IMR-90 (cell line): ENCODE results near the gene PLEKHG7. TPM values are rescaled to one million over a fixed set of nuclear protein-coding genes. Genes with fewer than 3 reads are reported as not detected.

Source experiments
- ATAC-seq: fragments of 200-7000 bp; cut with Tn5 transposase; 2 replicates; pipeline ENCODE4 v1.9.1; 2020; ENCODE audit warnings: low read depth, mild to moderate bottlenecking, moderate library complexity
- BruUV-seq: library from RNA; stranded (reverse); fragments of 400-500 nt; replicated peaks from 2 replicates; lab custom pipeline; 2021; lab: Mats Ljungman, UMichigan
- CTCF ChIA-PET: fragments of 300-600 bp; formaldehyde crosslinking; extraction: SDS; loops from one replicate; lab custom pipeline; 2021; ENCODE audit warnings: antibody characterized with exemption; lab: Yijun Ruan, JAX
- POLR2A ChIA-PET: fragments of 300-600 bp; sonication (Branson Sonifier 250); formaldehyde crosslinking; loops from one replicate; lab custom pipeline; 2022; ENCODE audit warnings: antibody characterized with exemption; ENCODE audit not compliant: unreplicated experiment; lab: Charles Lee
- DNase-seq: peaks from one replicate; pipeline ENCODE4 v3.0.0; 2013
- H2AFZ ChIP-seq: replicated peaks from 2 replicates; pipeline ENCODE3; 2013; ENCODE audit warnings: low read length, mild to moderate bottlenecking; ENCODE audit not compliant: poor library complexity
- H2AK5ac ChIP-seq: 2 replicates; pipeline ENCODE4 v1.6.1; 2013; ENCODE audit warnings: low read depth, low read length, inconsistent platforms
- H2AK9ac ChIP-seq: replicated peaks from 2 replicates; pipeline ENCODE3; 2013; ENCODE audit warnings: mild to moderate bottlenecking, low read depth, low read length, moderate library complexity; ENCODE audit not compliant: poor library complexity
- H2BK120ac ChIP-seq: 2 replicates; pipeline ENCODE4 v1.6.1; 2013; ENCODE audit warnings: low read depth, low read length, inconsistent platforms
- H2BK15ac ChIP-seq: 3 replicates; pipeline ENCODE4 v1.6.1; 2013; ENCODE audit warnings: low read depth, low read length, inconsistent platforms
- H2BK20ac ChIP-seq: 2 replicates; pipeline ENCODE4 v1.6.1; 2013; ENCODE audit warnings: low read depth, mild to moderate bottlenecking, inconsistent platforms, low read length, moderate library complexity
- H2BK5ac ChIP-seq: 2 replicates; pipeline ENCODE4 v1.6.1; 2013; ENCODE audit warnings: mild to moderate bottlenecking, low read depth, low read length, inconsistent platforms; ENCODE audit not compliant: poor library complexity, severe bottlenecking
- H3K14ac ChIP-seq: replicated peaks from 2 replicates; pipeline ENCODE4 v1.6.1; 2013; ENCODE audit warnings: low read depth, low read length, inconsistent platforms
- H3K18ac ChIP-seq: 2 replicates; pipeline ENCODE4 v1.6.1; 2013; ENCODE audit warnings: low read depth, low read length, control low read depth
- H3K23ac ChIP-seq: 2 replicates; pipeline ENCODE4 v1.6.1; 2013; ENCODE audit warnings: low read depth, low read length, inconsistent platforms
- H3K27ac ChIP-seq: 2 replicates; pipeline ENCODE4 v1.5.1; 2013; ENCODE audit warnings: mild to moderate bottlenecking, control low read depth, low read length; ENCODE audit not compliant: insufficient read depth
- H3K27me3 ChIP-seq: 2 replicates; pipeline ENCODE4 v1.6.1; 2013; ENCODE audit warnings: low read length; ENCODE audit not compliant: control insufficient read depth, insufficient read depth
- H3K36me3 ChIP-seq: 2 replicates; pipeline ENCODE4 v1.6.1; 2013; ENCODE audit warnings: low read length, mixed read lengths; ENCODE audit not compliant: control insufficient read depth, insufficient read depth
- H3K4ac ChIP-seq: 2 replicates; pipeline ENCODE4 v1.6.1; 2013; ENCODE audit warnings: low read depth, low read length, inconsistent platforms
- H3K4me1 ChIP-seq: 2 replicates; pipeline ENCODE4 v1.6.1; 2013; ENCODE audit warnings: low read length, mixed read lengths; ENCODE audit not compliant: control insufficient read depth, insufficient read depth
- H3K4me2 ChIP-seq: 2 replicates; pipeline ENCODE4 v1.6.1; 2013; ENCODE audit warnings: low read depth, mild to moderate bottlenecking, control low read depth, low read length, moderate library complexity
- H3K4me3 ChIP-seq: 2 replicates; pipeline ENCODE4 v1.5.1; 2013; ENCODE audit warnings: low read depth, mild to moderate bottlenecking, control low read depth, low read length, moderate library complexity; ENCODE audit not compliant: insufficient read depth
- H3K56ac ChIP-seq: 2 replicates; pipeline ENCODE4 v1.6.1; 2013; ENCODE audit warnings: low read length, inconsistent platforms; ENCODE audit not compliant: insufficient read depth; ENCODE audit errors: extremely low read depth
- H3K79me1 ChIP-seq, 2 experiments: 2 replicates each; pipeline ENCODE4 v1.6.1; 2013; ENCODE audit warnings: low read length in 2 of 2, inconsistent platforms in 1 of 2, low read depth in 1 of 2
- H3K9ac ChIP-seq: 2 replicates; pipeline ENCODE4 v1.6.1; 2013; ENCODE audit warnings: low read depth, low read length, control low read depth
- H3K9me1 ChIP-seq: 2 replicates; pipeline ENCODE4 v1.6.1; 2013; ENCODE audit warnings: low read length, inconsistent platforms; ENCODE audit not compliant: insufficient read depth
- H3K9me3 ChIP-seq: 2 replicates; pipeline ENCODE4 v1.6.1; 2013; ENCODE audit warnings: low read length; ENCODE audit not compliant: control insufficient read depth, insufficient read depth
- H4K20me1 ChIP-seq: 2 replicates; pipeline ENCODE4 v1.6.1; 2013; ENCODE audit warnings: low read length, inconsistent platforms; ENCODE audit not compliant: insufficient read depth
- H4K5ac ChIP-seq: 2 replicates; pipeline ENCODE4 v1.6.1; 2013; ENCODE audit warnings: mild to moderate bottlenecking, low read depth, low read length, control low read depth
- H4K8ac ChIP-seq, 2 experiments: 2 replicates each; pipeline ENCODE4 v1.6.1; 2013; ENCODE audit warnings: low read depth in 2 of 2, low read length in 2 of 2, control low read depth in 1 of 2, inconsistent platforms in 1 of 2
- H4K91ac ChIP-seq: 2 replicates; pipeline ENCODE4 v1.6.1; 2013; ENCODE audit warnings: low read depth, low read length, inconsistent platforms; ENCODE audit not compliant: insufficient read depth
- BHLHE40 ChIP-seq: fragments of 150-350 bp; IDR thresholded peaks from 2 replicates; pipeline ENCODE4 v1.6.1; 2016; ENCODE audit warnings: mild to moderate bottlenecking, low read depth, low read length
- CEBPB ChIP-seq: IDR thresholded peaks from 2 replicates; pipeline ENCODE4 v1.6.1; 2012; ENCODE audit warnings: low read depth, low read length, improper control_type of control experiment
- CHD1 ChIP-seq: IDR thresholded peaks from 2 replicates; pipeline ENCODE4 v1.6.1; 2012; ENCODE audit warnings: low read depth, low read length, improper control_type of control experiment
- CTCF ChIP-seq: conservative IDR thresholded peaks from 2 replicates; pipeline ENCODE4 v1.5.1; 2012; ENCODE audit warnings: mild to moderate bottlenecking, low read depth, low read length, improper control_type of control experiment
- FOS ChIP-seq: fragments of 150-350 bp; IDR thresholded peaks from 2 replicates; pipeline ENCODE4 v1.6.1; 2016; ENCODE audit warnings: low read depth, low read length
- MAFK ChIP-seq: IDR thresholded peaks from 2 replicates; pipeline ENCODE4 v1.6.1; 2012; ENCODE audit warnings: low read depth, low read length, improper control_type of control experiment
- MAZ ChIP-seq: IDR thresholded peaks from 2 replicates; pipeline ENCODE4 v1.6.1; 2012; ENCODE audit warnings: low read depth, mild to moderate bottlenecking, low read length, improper control_type of control experiment, moderate library complexity, borderline replicate concordance
- MXI1 ChIP-seq: IDR thresholded peaks from 2 replicates; pipeline ENCODE4 v1.6.1; 2012; ENCODE audit warnings: low read depth, mild to moderate bottlenecking, low read length, moderate library complexity, borderline replicate concordance
- NFE2L2 ChIP-seq: fragments of 150-350 bp; IDR thresholded peaks from 2 replicates; pipeline ENCODE4 v1.6.1; 2016; ENCODE audit warnings: low read depth, mild to moderate bottlenecking, low read length
- POLR2A ChIP-seq: IDR thresholded peaks from 2 replicates; pipeline ENCODE4 v1.6.1; 2012; ENCODE audit warnings: mild to moderate bottlenecking, low read depth, low read length
- RAD21 ChIP-seq: IDR thresholded peaks from 2 replicates; pipeline ENCODE4 v1.6.1; 2012; ENCODE audit warnings: low read length, improper control_type of control experiment
- RCOR1 ChIP-seq: IDR thresholded peaks from 2 replicates; pipeline ENCODE4 v1.6.1; 2012; ENCODE audit warnings: mild to moderate bottlenecking, low read length, improper control_type of control experiment; ENCODE audit not compliant: insufficient replicate concordance
- RFX5 ChIP-seq: IDR thresholded peaks from 2 replicates; pipeline ENCODE4 v1.8.0; 2012; ENCODE audit warnings: low read depth, mild to moderate bottlenecking, low read length, moderate library complexity
- SMC3 ChIP-seq: fragments of 150-350 bp; IDR thresholded peaks from 2 replicates; pipeline ENCODE4 v1.6.1; 2016; ENCODE audit warnings: low read depth, mild to moderate bottlenecking, antibody characterized with exemption, low read length, moderate library complexity
- WGBS, 2 experiments: methylation state at CpG; one replicate each; pipeline versions ENCODE4 v1.1.5 to v1.1.7; 2013; ENCODE audit warnings: missing lambda C conversion rate in 2 of 2; ENCODE audit not compliant: insufficient read length in 1 of 2; ENCODE audit errors: extremely low coverage in 2 of 2; 5-methylcytosine and 5-hydroxymethylcytosine counted together
- dilution Hi-C: fragments of 300-500 bp; cut with HindIII; formaldehyde crosslinking; loops from one replicate; pipeline ENCODE4 v1.14.3; 2018; ENCODE audit warnings: low sequenced_read_pairs; ENCODE audit not compliant: unreplicated experiment
- in situ Hi-C: fragments of 300-500 bp; cut with MboI; formaldehyde crosslinking; loops from 3 replicates; pipeline ENCODE4 v1.14.3; 2019; ENCODE audit warnings: low sequenced_read_pairs, inconsistent platforms, mixed read lengths
- intact Hi-C: fragments of 100-400 bp; cut with micrococcal nuclease; formaldehyde crosslinking; loops from 2 replicates; pipeline ENCODE4 v1.10.0; 2022
- polyA plus RNA-seq, 3 experiments: library from polyadenylated mRNA; depleted of rRNA; stranded (reverse); fragments of >200 nt; gene quantifications; 2 replicates each; pipeline ENCODE4 v1.2.3, GENCODE V29; 2012; ENCODE audit warnings: low replicate concordance in 1 of 3
- total RNA-seq: library from RNA; depleted of rRNA; stranded (reverse); fragments of >200 nt; gene quantifications from 2 replicates; pipeline ENCODE4 v1.2.3, GENCODE V29; 2012
- TF ChIP-seq, protein P1 (sequence below): fragments of 150-350 bp; IDR thresholded peaks from 2 replicates; pipeline ENCODE4 v1.6.1; 2017; ENCODE audit warnings: mild to moderate bottlenecking, antibody characterized with exemption, low read length, low read depth
- TF ChIP-seq, protein P2 (sequence below): fragments of 150-350 bp; IDR thresholded peaks from 2 replicates; pipeline ENCODE4 v1.6.1; 2016; ENCODE audit warnings: low read depth, mild to moderate bottlenecking, low read length, moderate library complexity, borderline replicate concordance

The PLEKHG7 gene
- total and polyA plus RNA-seq, 2 of the 4 experiments (the other 2 are of a cell fraction) = not detected

DNA sequence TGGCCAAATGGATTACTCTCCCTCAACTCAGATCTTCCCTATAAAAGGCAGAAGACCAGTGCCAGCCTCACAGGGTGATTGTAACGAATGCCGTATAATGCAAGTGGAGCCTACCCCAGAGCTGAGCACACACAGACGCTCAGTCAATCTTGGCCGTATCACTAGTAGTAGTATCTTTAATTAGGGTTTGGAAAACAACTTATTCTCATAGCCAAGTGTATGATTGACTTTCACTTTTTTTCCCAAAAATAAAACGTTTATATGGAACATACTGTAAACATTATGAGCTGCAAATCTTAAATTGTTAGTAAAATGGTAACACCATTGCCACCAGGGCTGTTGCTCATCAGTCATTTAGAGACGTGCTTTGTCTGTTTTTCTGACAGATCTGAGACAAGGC, 30.4 kb downstream of the PLEKHG7 start:
- Histone ChIP-seq H3K27ac (no peak overlapping the region), H2BK20ac (no peak overlapping the region), H3K36me3 (no peaks in the 10 kb centered on the region), H3K9ac (no peak overlapping the region), H3K9me1 (peaks cover 3% of the 10 kb centered on the region), H3K56ac (no peak overlapping the region), H4K8ac (no peak overlapping the region), H4K91ac (no peak overlapping the region), H3K9me3 (no peaks in the 10 kb centered on the region), H2AFZ (no peak overlapping the region), H3K23ac (no peak overlapping the region), H2AK5ac (no peak overlapping the region), H3K4me3 (no peak overlapping the region), H4K20me1 (peaks cover 2% of the 10 kb centered on the region; the same call in 1 of the 2 replicates), H2BK120ac (no peak overlapping the region), H2BK15ac (no peak overlapping the region), H2AK9ac (no peak overlapping the region), H3K4me2 (no peak overlapping the region), H3K4me1 (peaks cover 9% of the 10 kb centered on the region), H4K5ac (no peak overlapping the region), H3K18ac (no peak overlapping the region), H3K4ac (no peak overlapping the region), H3K79me1 (no peaks in the 10 kb centered on the region), H2BK5ac (no peak overlapping the region), H3K14ac (no peak overlapping the region), H3K27me3 (no peaks in the 10 kb centered on the region)
- ATAC-seq (no peak), DNase-seq (no peak)
- dilution Hi-C loops (no loop called here), intact Hi-C loops (no loop called here), in situ Hi-C loops (no loop called here)
- ChIA-PET CTCF (no interaction called here), POLR2A (no interaction called here)
- TF ChIP-seq NFE2L2 = no peak
- no peak for TF ChIP-seq CTCF
- TF ChIP-seq FOS = no peak
- no peak for TF ChIP-seq BHLHE40
- no peak for TF ChIP-seq MXI1
- TF ChIP-seq, protein P1, sequence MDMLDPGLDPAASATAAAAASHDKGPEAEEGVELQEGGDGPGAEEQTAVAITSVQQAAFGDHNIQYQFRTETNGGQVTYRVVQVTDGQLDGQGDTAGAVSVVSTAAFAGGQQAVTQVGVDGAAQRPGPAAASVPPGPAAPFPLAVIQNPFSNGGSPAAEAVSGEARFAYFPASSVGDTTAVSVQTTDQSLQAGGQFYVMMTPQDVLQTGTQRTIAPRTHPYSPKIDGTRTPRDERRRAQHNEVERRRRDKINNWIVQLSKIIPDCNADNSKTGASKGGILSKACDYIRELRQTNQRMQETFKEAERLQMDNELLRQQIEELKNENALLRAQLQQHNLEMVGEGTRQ = no peak
- no peak for TF ChIP-seq CHD1
- no peak for TF ChIP-seq RCOR1
- no peak for TF ChIP-seq MAZ
- no peak for TF ChIP-seq CEBPB
- no peak for TF ChIP-seq RAD21
- TF ChIP-seq RFX5 = no peak
- TF ChIP-seq, protein P2, sequence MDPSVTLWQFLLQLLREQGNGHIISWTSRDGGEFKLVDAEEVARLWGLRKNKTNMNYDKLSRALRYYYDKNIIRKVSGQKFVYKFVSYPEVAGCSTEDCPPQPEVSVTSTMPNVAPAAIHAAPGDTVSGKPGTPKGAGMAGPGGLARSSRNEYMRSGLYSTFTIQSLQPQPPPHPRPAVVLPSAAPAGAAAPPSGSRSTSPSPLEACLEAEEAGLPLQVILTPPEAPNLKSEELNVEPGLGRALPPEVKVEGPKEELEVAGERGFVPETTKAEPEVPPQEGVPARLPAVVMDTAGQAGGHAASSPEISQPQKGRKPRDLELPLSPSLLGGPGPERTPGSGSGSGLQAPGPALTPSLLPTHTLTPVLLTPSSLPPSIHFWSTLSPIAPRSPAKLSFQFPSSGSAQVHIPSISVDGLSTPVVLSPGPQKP = no peak
- TF ChIP-seq SMC3 = no peak
- TF ChIP-seq MAFK = no peak
- TF ChIP-seq POLR2A = no peak
- no TSS peak for BruUV-seq
- no CpG with 5 or more reads among the region's 6 CpGs for WGBS, 2 experiments
